NCI-H82 treated with DMSO at 0.1 percent for 48 hours (cell line): ENCODE data around the gene PIP5K1B.

ENCODE experiments used
- DNase-seq: peaks from one replicate; lab custom pipeline; 2025; ENCODE audit not compliant: unreplicated experiment; lab: John Stamatoyannopoulos, UW

PIP5K1B gene

DNA sequence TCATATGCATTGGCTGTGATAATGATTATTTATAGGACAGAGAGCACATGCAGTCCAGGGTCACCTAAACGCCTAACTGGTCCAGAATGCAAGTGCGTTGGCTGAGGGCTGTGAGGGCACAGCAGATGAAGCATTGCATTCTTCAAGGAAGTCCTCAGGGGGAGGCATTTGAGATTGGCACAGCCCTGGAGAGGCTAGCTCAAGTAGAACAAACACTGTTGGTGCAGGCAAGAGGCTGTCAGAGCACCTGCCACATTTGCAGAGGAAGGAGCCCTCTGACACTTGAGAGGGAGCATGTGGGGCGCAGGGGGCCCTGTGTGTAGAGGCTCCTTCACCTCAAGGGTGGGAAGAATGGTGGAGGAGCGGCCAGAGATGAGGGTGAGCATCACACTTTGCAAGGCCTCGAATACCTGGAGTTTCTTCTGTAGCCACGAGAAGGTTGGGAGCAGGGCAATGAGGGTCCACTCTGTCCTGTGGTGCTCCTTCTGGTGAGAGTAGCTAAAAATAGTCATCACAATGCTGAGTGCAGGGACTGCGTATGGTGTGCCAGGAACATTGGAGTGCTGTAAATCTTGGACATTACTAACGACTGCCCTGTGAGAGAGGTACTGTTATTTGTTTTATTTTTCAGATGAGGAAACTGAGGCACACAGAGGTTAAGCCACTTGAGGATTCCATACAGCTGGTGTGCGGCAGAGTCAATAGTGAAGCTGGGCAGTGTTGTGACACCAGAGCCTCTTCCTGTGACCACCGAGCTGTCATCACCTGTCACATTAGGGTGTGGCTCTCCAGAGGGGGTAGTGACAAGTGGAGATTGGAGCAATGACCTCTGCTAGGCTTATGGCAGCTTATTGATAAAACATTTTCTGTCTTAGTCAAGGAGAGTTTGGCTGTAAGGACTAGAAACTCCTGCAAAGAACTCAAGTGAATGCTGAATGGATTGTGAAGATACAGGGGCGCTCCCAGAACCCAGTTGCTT is 100.2 kb downstream of the PIP5K1B start:
- DNase-seq: no peak

DNA sequence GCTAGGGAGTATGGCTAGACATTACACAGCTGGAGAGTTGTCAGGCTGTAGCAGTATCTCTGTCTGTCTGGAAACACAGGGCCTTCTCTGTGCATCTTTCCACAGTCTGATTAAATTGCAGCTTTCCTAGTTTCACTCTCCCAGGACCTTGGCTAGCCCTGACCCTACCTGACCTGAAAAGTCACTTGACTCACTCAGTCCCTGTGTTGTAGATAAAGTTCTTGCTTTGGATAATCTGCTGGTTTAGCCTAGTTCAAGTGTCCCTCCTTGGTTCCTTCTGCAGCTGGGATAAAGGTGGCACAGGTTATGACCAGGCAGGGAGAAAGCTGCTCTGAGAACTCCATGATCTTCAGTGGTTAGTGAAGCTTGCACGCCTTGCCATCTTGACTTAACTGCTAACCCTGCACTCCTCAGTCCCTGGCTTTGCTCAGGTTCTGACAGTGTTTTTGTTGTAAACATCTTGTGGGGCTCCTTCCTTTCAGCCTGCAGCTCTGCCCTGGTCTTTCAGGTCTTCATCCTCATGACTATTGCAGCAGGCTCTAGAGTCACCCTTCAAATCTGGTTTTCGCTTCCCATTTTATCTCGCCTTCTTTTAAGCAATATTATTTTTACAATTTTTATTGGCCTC is 101.0 kb downstream of the PIP5K1B start:
- no peak for DNase-seq

GRCh38 chr9:68808338-68808890 is 103.4 kb downstream of the PIP5K1B start:
- no peak for DNase-seq

GRCh38 chr9:68817079-68817875 is 112.2 kb downstream of the PIP5K1B start:
- DNase-seq: no peak

DNA sequence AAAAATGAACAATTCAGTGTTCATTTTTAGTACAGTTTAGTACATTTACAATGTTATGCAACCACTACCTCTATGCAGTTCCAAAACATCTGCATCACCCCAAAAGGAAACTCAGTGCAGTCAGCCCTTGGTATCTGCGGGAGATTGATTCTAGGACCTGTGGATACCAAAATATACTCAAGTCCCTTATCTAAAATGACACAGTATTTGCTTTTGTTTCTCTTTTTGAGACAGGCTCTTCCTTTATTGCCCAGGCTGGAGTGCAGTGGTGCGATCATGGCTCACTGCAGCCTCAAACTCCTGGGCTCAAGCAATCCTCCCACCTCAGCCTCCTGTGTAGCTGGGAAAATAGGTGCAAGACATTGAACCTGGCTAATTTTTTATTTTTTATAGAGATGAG is 114.0 kb downstream of the PIP5K1B start:
- DNase-seq: no peak

DNA sequence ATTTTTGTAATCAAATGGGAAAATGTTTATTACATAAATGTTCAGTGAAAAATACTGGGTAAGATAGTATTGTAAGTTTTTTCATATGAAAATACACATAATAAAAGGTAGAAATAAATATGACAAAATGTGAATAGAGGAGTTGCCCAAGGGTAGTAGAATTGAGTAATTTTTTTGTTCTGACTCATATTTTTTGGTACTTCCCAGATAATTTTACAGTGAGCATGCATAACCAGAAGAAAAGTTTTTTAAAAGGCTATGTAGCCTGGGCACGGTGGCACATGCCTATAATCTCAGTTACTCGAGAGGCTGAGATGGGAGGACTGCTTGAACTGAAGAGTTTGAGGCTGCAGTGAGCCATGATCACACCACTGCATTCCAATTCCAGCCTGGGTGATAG is 116.9 kb downstream of the PIP5K1B start:
- DNase-seq: no peak

GRCh38 chr9:68822596-68823165 is 117.6 kb downstream of the PIP5K1B start:
- no peak for DNase-seq

GRCh38 chr9:68825762-68826472 is 120.9 kb downstream of the PIP5K1B start:
- no peak for DNase-seq

DNA sequence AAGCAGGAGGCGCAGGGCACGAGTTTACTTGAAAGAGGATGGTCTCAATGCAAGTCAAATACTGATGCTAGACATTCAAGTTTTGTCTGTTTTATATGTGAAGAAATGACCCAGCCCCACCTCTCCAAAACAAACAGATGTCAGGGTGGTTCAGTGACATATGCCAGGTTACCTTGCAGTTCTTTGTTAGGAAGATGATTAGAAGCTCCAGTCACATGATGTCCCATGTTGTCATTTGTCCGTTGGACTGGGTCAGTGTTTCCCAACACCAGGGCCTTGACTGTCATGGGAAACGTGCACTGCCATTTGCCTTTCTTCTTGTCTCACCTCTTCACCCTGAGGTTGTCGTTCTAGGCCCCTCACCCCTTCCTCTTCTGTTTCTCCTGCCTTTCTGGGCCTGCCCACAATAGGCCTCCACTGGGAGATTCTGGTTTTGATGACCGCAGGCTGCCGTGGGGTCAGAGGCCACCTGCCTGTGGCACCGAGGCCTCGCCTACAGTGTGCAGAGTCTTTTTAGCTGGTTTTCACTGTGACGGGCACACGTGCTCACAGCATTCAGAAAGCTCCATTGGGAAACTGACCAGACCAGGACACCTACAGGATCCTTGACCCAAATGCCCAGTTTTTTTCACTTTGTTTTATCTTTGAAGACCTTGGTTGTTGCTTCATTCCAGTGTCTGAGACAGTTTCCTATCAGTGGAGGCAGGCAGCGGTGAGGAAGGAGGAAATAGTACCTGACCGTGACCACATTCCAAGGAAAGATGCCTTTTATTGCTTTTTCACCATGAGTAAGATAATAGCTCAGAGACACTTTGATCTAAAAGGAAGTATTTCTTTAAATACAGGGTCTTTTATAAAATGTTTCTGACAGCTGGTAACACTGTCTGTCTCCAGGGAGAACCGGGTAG is 123.1 kb downstream of the PIP5K1B start:
- no peak for DNase-seq

GRCh38 chr9:68832101-68832500 is 127.1 kb downstream of the PIP5K1B start:
- no peak for DNase-seq

DNA sequence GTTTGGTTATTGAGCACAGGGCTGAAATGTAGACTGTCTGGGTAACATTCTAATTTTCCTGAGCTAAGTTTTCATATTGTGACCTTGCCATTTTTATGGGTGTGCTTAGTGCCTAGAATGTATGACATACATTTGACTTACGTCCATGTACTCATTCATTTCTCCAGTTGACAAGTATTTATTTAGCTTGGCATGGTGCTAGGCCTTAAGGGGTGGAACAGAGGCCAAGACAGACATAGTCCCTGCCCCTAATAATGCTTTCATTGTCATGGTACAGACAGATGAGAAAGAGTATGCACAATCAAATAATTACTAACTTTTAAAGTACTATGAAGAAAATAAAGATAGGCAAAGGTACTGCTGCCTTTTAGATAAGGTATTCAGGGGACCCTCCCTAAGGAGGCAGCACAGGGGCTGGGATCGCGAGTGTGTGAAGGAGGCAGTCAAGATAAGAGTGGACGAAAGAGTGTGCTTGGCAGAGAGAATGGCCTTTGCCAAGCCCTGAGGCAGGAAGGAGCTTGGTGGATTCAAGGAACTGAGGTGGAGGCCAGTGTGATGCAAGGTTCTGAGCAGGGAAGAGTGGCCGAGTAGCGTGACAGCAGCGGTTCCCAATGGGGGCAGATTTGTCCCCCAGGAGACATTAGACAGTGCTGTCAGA is 128.0 kb downstream of the PIP5K1B start:
- DNase-seq: no peak

- no peak for DNase-seq
Measured at GRCh38 chr9:68834931-68835520, 130.0 kb downstream of the PIP5K1B start.

DNA sequence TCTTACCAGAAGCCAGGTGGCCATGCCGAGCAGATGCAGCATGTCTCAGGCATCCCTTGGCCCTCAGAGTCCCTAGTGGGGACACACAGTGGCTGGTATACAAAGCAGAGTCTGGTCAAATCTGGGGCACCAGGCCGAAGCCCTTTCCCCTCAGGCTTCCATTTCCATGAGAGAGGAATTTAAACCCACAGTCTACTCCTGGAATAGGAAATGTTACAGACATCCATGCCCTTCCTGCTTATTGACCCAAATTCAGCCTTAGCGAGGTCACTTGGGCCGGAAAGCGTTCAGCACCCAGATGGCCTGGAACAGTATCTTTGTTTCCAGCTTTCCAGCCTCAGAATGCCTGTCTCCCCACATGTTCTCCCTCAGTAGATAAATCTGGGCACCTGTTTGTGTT is 131.7 kb downstream of the PIP5K1B start:
- DNase-seq: no peak

GRCh38 chr9:68838245-68838644 is 133.2 kb downstream of the PIP5K1B start:
- DNase-seq: no peak

DNA sequence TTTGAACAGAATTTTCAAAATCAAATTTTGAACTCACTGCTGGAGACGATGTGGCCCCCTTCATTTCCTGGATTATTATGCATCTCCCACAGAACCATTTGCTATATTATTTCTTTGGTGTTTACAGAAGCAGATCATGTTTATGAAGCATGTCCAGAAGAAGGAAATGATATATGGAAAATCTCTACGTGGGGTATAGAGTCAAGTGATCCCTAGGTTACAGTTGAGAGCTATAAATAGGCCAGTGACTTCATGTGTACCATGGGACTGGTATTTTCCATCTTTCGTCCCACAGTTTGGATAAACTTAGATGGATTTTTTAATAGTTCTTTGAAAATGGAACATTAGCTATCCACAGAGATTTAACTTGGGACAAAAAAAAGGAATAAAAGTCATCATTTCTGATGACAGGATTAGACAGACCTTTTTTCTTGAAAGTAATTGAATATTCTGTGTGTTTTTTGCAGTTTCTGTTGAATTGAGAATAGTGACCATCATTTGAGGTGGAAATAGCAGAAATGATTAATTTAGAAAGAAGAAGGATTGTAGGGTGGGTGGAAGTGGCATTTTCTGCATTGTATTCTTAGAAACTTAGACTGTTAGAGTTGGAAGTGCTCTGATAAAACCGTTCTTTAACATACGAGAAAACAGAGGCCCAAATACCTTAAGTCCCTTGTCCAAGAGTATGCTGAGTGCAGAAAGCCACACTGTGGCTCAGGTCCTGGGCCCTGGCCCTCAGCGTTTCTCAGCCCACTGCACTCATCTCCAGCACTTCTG is 136.4 kb downstream of the PIP5K1B start:
- no peak for DNase-seq

- no peak for DNase-seq
Measured at GRCh38 chr9:68842568-68842967, 137.5 kb downstream of the PIP5K1B start.

GRCh38 chr9:68843239-68843638 is 138.2 kb downstream of the PIP5K1B start:
- DNase-seq: no peak

GRCh38 chr9:68844157-68844556 is 139.1 kb downstream of the PIP5K1B start:
- no peak for DNase-seq
